ENCODE results near the gene POP4.

The POP4 gene

GRCh38 chr19:29665826-29666577 lies 59.9 kb downstream of the POP4 start:
- TF ChIP-seq CTCF (IDR thresholded peaks at IDR 0.05; ENCODE audit: borderline replicate concordance, extremely low read depth, low read length, poor library complexity, severe bottlenecking) (no peak), EZH2 (IDR thresholded peaks at IDR 0.05; ENCODE audit: borderline replicate concordance, low read depth, low read length, severe bottlenecking) (no peak)
- Histone ChIP-seq H3K4me2 (ENCODE audit: insufficient read depth, low read length) (peak overlapping the region; percentile 97), H2AFZ (ENCODE audit: low read depth, low read length) (peak overlapping the region; percentile 91), H3K4me3 (ENCODE audit: low read depth in 1 of 2, low read length in 2 of 2) (peak overlapping the region; percentile 77 to 95), H3K27me3 (ENCODE audit: insufficient read depth, low read length, poor library complexity) (peaks cover 7% of the 10 kb centered on the region), H3K79me2 (ENCODE audit: insufficient read depth, low read length) (peaks cover 15% of the 10 kb centered on the region), H3K9ac (ENCODE audit: low read depth, low read length) (peak overlapping the region; percentile 79), H4K20me1 (ENCODE audit: insufficient read depth, low read length) (0 out of 2 replicates have a peak, but pooled peaks cover 5% of the 10 kb centered on the region), H3K36me3 (ENCODE audit: insufficient read depth, low read length) (no peaks in the 10 kb centered on the region), H3K9me3 (ENCODE audit: insufficient read depth, low read length, severe bottlenecking) (no peaks in the 10 kb centered on the region), H3K4me1 (ENCODE audit: insufficient read depth, low read length) (peaks cover 45% of the 10 kb centered on the region), H3K27ac (ENCODE audit: low read length) (peak overlapping the region; percentile 52; the same call in 1 of the 2 replicates)
- DNase-seq (no peak), ATAC-seq (ENCODE audit: insufficient read depth, low read depth) (peak; percentile 2; the same call in 1 of the 3 replicates)

Data from DND-41 (cell line).